Karpas-422 (cell line): ENCODE results near the gene HOTAIR. TPM values are rescaled to one million over a fixed set of nuclear protein-coding genes. Genes with fewer than 3 reads are reported as not detected.
A peak's percentile ranks its signal among the peaks of the same experiment; 100 is the strongest.

ENCODE experiments used
- DNase-seq: peaks from one replicate; pipeline ENCODE4 v3.0.0-alpha.2; 2015
- H2AFZ ChIP-seq: fragments of 200-600 bp; sonication (generic); 2 replicates; pipeline ENCODE4 v1.6.1; 2014; ENCODE audit warnings: antibody characterized with exemption, low read length, mixed read lengths
- H3K27ac ChIP-seq: fragments of 200-600 bp; sonication (generic); 2 replicates; pipeline ENCODE4 v1.5.1; 2014; ENCODE audit warnings: mild to moderate bottlenecking, low read length, moderate library complexity
- H3K27me3 ChIP-seq: fragments of 200-600 bp; sonication (generic); 2 replicates; pipeline ENCODE4 v1.6.1; 2014; ENCODE audit warnings: low read length, mixed read lengths
- H3K36me3 ChIP-seq: fragments of 200-600 bp; sonication (generic); 2 replicates; pipeline ENCODE4 v1.6.1; 2014; ENCODE audit warnings: low read length, mixed read lengths; ENCODE audit not compliant: insufficient read depth
- H3K4me1 ChIP-seq: fragments of 200-600 bp; sonication (generic); 2 replicates; pipeline ENCODE4 v1.6.1; 2014; ENCODE audit warnings: mild to moderate bottlenecking, low read length, mixed read lengths
- H3K4me2 ChIP-seq: fragments of 200-600 bp; sonication (generic); 2 replicates; pipeline ENCODE4 v1.6.1; 2014; ENCODE audit warnings: low read length, low read depth, mild to moderate bottlenecking; ENCODE audit not compliant: poor library complexity, severe bottlenecking
- H3K4me3 ChIP-seq: fragments of 200-600 bp; sonication (generic); 2 replicates; pipeline ENCODE4 v1.5.1; 2014; ENCODE audit warnings: mild to moderate bottlenecking, antibody characterized with exemption, low read length, mixed read lengths
- H3K79me2 ChIP-seq: fragments of 200-600 bp; sonication (generic); 2 replicates; pipeline ENCODE4 v1.6.1; 2014; ENCODE audit warnings: mild to moderate bottlenecking, low read length, mixed read lengths
- H3K9ac ChIP-seq: fragments of 200-600 bp; sonication (generic); 2 replicates; pipeline ENCODE4 v1.6.0; 2014; ENCODE audit warnings: low read length
- H3K9me2 ChIP-seq: fragments of 200-600 bp; sonication (generic), shearing (Covaris generic); replicated peaks from 2 replicates; pipeline ENCODE4 v1.6.0; 2014; ENCODE audit warnings: mild to moderate bottlenecking, low read length, moderate library complexity; ENCODE audit not compliant: insufficient read depth
- H3K9me3 ChIP-seq: fragments of 300-700, 200-600 bp; sonication (generic); 2 replicates; pipeline ENCODE4 v1.6.1; 2014; ENCODE audit warnings: low read length, mixed read lengths
- H4K20me1 ChIP-seq: fragments of 200-600 bp; sonication (generic); 2 replicates; pipeline ENCODE4 v1.6.1; 2014; ENCODE audit warnings: mild to moderate bottlenecking, antibody characterized with exemption, low read length, low read depth; ENCODE audit not compliant: insufficient read depth
- total RNA-seq: library from RNA; depleted of rRNA; stranded (reverse); fragments of >200 nt; shearing (Covaris generic); gene quantifications from 2 replicates; pipeline ENCODE4 v1.2.3, GENCODE V29; 2014; ENCODE audit warnings: low replicate concordance

Gene HOTAIR
- total RNA-seq, 1 experiment from 2014 or later: 0.07 TPM

- Histone ChIP-seq H3K27me3 (no peaks in the 10 kb centered on the region), H3K36me3 (no peaks in the 10 kb centered on the region), H4K20me1 (no peaks in the 10 kb centered on the region), H3K4me1 (peaks cover 15% of the 10 kb centered on the region), H3K9me3 (no peaks in the 10 kb centered on the region), H3K9ac (no peak overlapping the region), H3K9me2 (no peaks in the 10 kb centered on the region), H2AFZ (peak overlapping the region; percentile 30; the same call in 1 of the 2 replicates), H3K4me3 (no peak overlapping the region), H3K79me2 (no peaks in the 10 kb centered on the region), H3K4me2 (no peak overlapping the region), H3K27ac (no peak overlapping the region)
- DNase-seq: no peak
Observed at GRCh38 chr12:53980802-53981496, 6.2 kb upstream of the HOTAIR start.

- DNase-seq: no peak
- Histone ChIP-seq H3K27me3 (no peaks in the 10 kb centered on the region), H3K79me2 (no peaks in the 10 kb centered on the region), H3K4me3 (no peak overlapping the region), H3K9ac (no peak overlapping the region), H3K9me3 (no peaks in the 10 kb centered on the region), H3K36me3 (no peaks in the 10 kb centered on the region), H3K4me1 (peaks cover 18% of the 10 kb centered on the region), H4K20me1 (no peaks in the 10 kb centered on the region), H3K27ac (no peak overlapping the region), H3K4me2 (no peak overlapping the region), H3K9me2 (no peaks in the 10 kb centered on the region), H2AFZ (no peak overlapping the region)
Observed at GRCh38 chr12:53980104-53980801, 5.5 kb upstream of the HOTAIR start.

- no peak overlapping the region for H3K9ac ChIP-seq
- DNase-seq: no peak
Observed at GRCh38 chr12:53978477-53979356, 4.0 kb upstream of the HOTAIR start.

GRCh38 chr12:53977596-53978445, 3.1 kb upstream of the HOTAIR start:
- Histone ChIP-seq H3K27ac (no peak overlapping the region), H3K79me2 (no peaks in the 10 kb centered on the region), H3K36me3 (no peaks in the 10 kb centered on the region), H3K9me2 (no peaks in the 10 kb centered on the region), H3K9me3 (no peaks in the 10 kb centered on the region), H3K4me2 (peak overlapping the region; percentile 29), H3K4me1 (peaks cover 29% of the 10 kb centered on the region), H3K4me3 (no peak overlapping the region; the same call in 1 of the 2 replicates), H4K20me1 (no peaks in the 10 kb centered on the region), H3K9ac (peak overlapping the region; percentile 48), H2AFZ (peak overlapping the region; percentile 50; the same call in 1 of the 2 replicates), H3K27me3 (no peaks in the 10 kb centered on the region)
- no peak for DNase-seq

More at GRCh38 chr12:53978477-53979356, 4.0 kb upstream of the HOTAIR start:
- Histone ChIP-seq H4K20me1 (no peaks in the 10 kb centered on the region), H3K4me2 (no peak overlapping the region), H3K79me2 (no peaks in the 10 kb centered on the region), H3K4me3 (no peak overlapping the region), H3K36me3 (no peaks in the 10 kb centered on the region), H3K27ac (no peak overlapping the region), H3K27me3 (no peaks in the 10 kb centered on the region), H3K9me2 (no peaks in the 10 kb centered on the region), H3K4me1 (peaks cover 29% of the 10 kb centered on the region), H3K9me3 (no peaks in the 10 kb centered on the region), H2AFZ (no peak overlapping the region)

GRCh38 chr12:53976823-53977595, 2.3 kb upstream of the HOTAIR start:
- H3K9me3 ChIP-seq: no peaks in the 10 kb centered on the region
- no peak for DNase-seq
- H3K27ac ChIP-seq: no peak overlapping the region
- peaks cover 29% of the 10 kb centered on the region for H3K4me1 ChIP-seq
- no peaks in the 10 kb centered on the region for H3K9me2 ChIP-seq
- peak overlapping the region; percentile 48; the same call in 1 of the 2 replicates for H3K9ac ChIP-seq
- no peak overlapping the region for H2AFZ ChIP-seq
- H3K79me2 ChIP-seq: no peaks in the 10 kb centered on the region
- H3K27me3 ChIP-seq: no peaks in the 10 kb centered on the region
- H4K20me1 ChIP-seq: no peaks in the 10 kb centered on the region
- no peak overlapping the region for H3K4me2 ChIP-seq
- H3K36me3 ChIP-seq: no peaks in the 10 kb centered on the region
- H3K4me3 ChIP-seq: no peak overlapping the region

- Histone ChIP-seq H3K79me2 (no peaks in the 10 kb centered on the region), H4K20me1 (no peaks in the 10 kb centered on the region), H3K27ac (no peak overlapping the region), H3K9me3 (no peaks in the 10 kb centered on the region), H3K27me3 (no peaks in the 10 kb centered on the region), H3K4me3 (no peak overlapping the region), H3K9ac (no peak overlapping the region), H3K36me3 (no peaks in the 10 kb centered on the region), H3K4me1 (peaks cover 29% of the 10 kb centered on the region), H3K9me2 (no peaks in the 10 kb centered on the region), H2AFZ (no peak overlapping the region), H3K4me2 (no peak overlapping the region)
- DNase-seq: no peak
Observed at GRCh38 chr12:53976172-53976822, 1.5 kb upstream of the HOTAIR start.
